Loucy (cell line): Measurements from ENCODE around the gene ZNF816.
"Not testable (repeated sequence)": the region's sequence is repeated elsewhere in the genome, so short reads cannot be mapped to it uniquely, and the experiment has no call there.

Experiments
- EZH2phosphoT487 ChIP-seq: fragments of 200-600 bp; IDR thresholded peaks from 2 replicates; pipeline ENCODE4 v1.6.1; 2018; ENCODE audit warnings: antibody characterized with exemption, mild to moderate bottlenecking, moderate library complexity, borderline replicate concordance
- TF ChIP-seq, protein P1 (sequence below): fragments of 200-600 bp; sonication (generic); conservative IDR thresholded peaks from 2 replicates; pipeline ENCODE4 v1.5.1; 2014; ENCODE audit warnings: mild to moderate bottlenecking, antibody characterized with exemption, low read length

DNA sequence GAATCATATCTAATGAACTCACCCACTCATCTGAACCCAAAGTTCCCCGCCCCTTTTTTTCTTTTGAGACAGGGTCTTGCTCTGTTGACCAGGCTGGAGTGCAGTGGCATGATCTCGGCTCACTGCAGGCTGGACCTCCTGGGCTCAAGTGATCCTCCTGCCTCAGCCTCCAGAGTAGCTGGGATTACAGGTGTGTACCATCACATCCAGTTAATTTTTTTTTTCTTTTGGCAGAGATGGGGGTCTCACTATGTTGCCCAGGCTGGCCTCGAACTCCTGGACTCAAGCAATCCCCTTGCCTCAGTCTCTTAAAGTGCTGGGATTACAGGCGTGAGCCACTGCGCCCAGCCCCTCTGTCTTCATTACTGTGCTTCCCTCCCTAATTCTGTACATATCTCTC lies 21.8 kb downstream of the ZNF816 start:
- TF ChIP-seq, protein P1, sequence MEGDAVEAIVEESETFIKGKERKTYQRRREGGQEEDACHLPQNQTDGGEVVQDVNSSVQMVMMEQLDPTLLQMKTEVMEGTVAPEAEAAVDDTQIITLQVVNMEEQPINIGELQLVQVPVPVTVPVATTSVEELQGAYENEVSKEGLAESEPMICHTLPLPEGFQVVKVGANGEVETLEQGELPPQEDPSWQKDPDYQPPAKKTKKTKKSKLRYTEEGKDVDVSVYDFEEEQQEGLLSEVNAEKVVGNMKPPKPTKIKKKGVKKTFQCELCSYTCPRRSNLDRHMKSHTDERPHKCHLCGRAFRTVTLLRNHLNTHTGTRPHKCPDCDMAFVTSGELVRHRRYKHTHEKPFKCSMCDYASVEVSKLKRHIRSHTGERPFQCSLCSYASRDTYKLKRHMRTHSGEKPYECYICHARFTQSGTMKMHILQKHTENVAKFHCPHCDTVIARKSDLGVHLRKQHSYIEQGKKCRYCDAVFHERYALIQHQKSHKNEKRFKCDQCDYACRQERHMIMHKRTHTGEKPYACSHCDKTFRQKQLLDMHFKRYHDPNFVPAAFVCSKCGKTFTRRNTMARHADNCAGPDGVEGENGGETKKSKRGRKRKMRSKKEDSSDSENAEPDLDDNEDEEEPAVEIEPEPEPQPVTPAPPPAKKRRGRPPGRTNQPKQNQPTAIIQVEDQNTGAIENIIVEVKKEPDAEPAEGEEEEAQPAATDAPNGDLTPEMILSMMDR, result not testable (repeated sequence)
- TF ChIP-seq EZH2phosphoT487, result not testable (repeated sequence)
